H1 (cell line): ENCODE results near the gene ENTPD8. TPM values are rescaled to one million over a fixed set of nuclear protein-coding genes. Genes with fewer than 3 reads are reported as not detected.

Experiments
- CTCF ChIA-PET: fragments of 300-600 bp; sonication (Branson Sonifier 250); formaldehyde crosslinking; loops from one replicate; lab custom pipeline; 2021; ENCODE audit not compliant: partially characterized antibody; lab: Charles Lee
- POLR2A ChIA-PET: fragments of 300-600 bp; sonication (Branson Sonifier 250); formaldehyde crosslinking; loops from one replicate; lab custom pipeline; 2021; ENCODE audit warnings: inconsistent platforms; ENCODE audit not compliant: partially characterized antibody; lab: Charles Lee
- DNase-seq, 2 experiments: peaks; one replicate each; pipeline versions ENCODE4 v3.0.0 to v3.0.0-alpha.2; 2010 to 2022; ENCODE audit warnings: low spot score in 2 of 2, low read depth in 1 of 2, mixed read lengths in 1 of 2
- FAIRE-seq: peaks from 2 replicates; lab custom pipeline; 2011; peaks lifted over from hg19 to GRCh38; lab: Jason Lieb, UNC
- H2AFZ ChIP-seq: 2 replicates; pipeline ENCODE4 v1.8.1; 2012; ENCODE audit warnings: low read length, inconsistent platforms
- H2AK5ac ChIP-seq: 2 replicates; pipeline ENCODE4 v1.6.1; 2013; ENCODE audit warnings: low read depth, low read length
- H2BK120ac ChIP-seq: replicated peaks from 2 replicates; pipeline ENCODE3; 2013; ENCODE audit warnings: low read depth, low read length, inconsistent platforms
- H2BK12ac ChIP-seq: 2 replicates; pipeline ENCODE4 v1.6.1; 2013; ENCODE audit warnings: low read depth, low read length
- H2BK15ac ChIP-seq: 2 replicates; pipeline ENCODE4 v1.6.1; 2013; ENCODE audit warnings: low read length
- H2BK20ac ChIP-seq: 2 replicates; pipeline ENCODE4 v1.6.1; 2013; ENCODE audit warnings: low read length
- H2BK5ac ChIP-seq: 2 replicates; pipeline ENCODE4 v1.6.1; 2013; ENCODE audit warnings: low read depth, low read length
- H3K14ac ChIP-seq: 2 replicates; pipeline ENCODE4 v1.6.1; 2013; ENCODE audit warnings: inconsistent platforms; ENCODE audit not compliant: insufficient read length
- H3K18ac ChIP-seq: 2 replicates; pipeline ENCODE4 v1.6.1; 2013; ENCODE audit warnings: low read length; ENCODE audit errors: extremely low read depth
- H3K23ac ChIP-seq: 2 replicates; pipeline ENCODE4 v1.6.1; 2013; ENCODE audit warnings: inconsistent platforms; ENCODE audit not compliant: insufficient read length
- H3K23me2 ChIP-seq: 2 replicates; pipeline ENCODE4 v1.6.1; 2013; ENCODE audit warnings: low read depth, low read length
- H3K27ac ChIP-seq: 2 replicates; pipeline ENCODE4 v1.6.1; 2011; ENCODE audit warnings: low read depth, low read length, inconsistent platforms
- H3K27me3 ChIP-seq, 4 experiments: replicated peaks in 1 of 4; 1 replicate in 1 of 4; 2 replicates in 3 of 4; pipeline versions ENCODE4 v1.6.1 to v1.8.1; 2011 to 2013; ENCODE audit warnings: low read length in 3 of 4, mild to moderate bottlenecking in 3 of 4, inconsistent platforms in 2 of 4, mixed read lengths in 2 of 4, moderate library complexity in 1 of 4; ENCODE audit not compliant: control insufficient read depth in 3 of 4, insufficient read depth in 3 of 4; ENCODE audit errors: extremely low read depth in 1 of 4
- H3K36me3 ChIP-seq, 4 experiments: 2 replicates each; pipeline versions ENCODE4 v1.6.1 to v1.8.1; 2011 to 2013; ENCODE audit warnings: mild to moderate bottlenecking in 4 of 4, low read length in 3 of 4, moderate library complexity in 2 of 4, control low read depth in 1 of 4, inconsistent platforms in 1 of 4; ENCODE audit not compliant: insufficient read depth in 4 of 4, control insufficient read depth in 2 of 4
- H3K4ac ChIP-seq: replicated peaks from 2 replicates; pipeline ENCODE3; 2013; ENCODE audit warnings: low read length, low read depth, mixed read lengths, inconsistent platforms; ENCODE audit not compliant: insufficient read length
- H3K4me1 ChIP-seq, 4 experiments: replicated peaks in 1 of 4; 1 replicate in 1 of 4; 2 replicates in 3 of 4; pipeline versions ENCODE4 v1.6.1 to v1.8.1; 2011 to 2013; ENCODE audit warnings: low read length in 3 of 4, inconsistent platforms in 2 of 4, mixed read lengths in 1 of 4; ENCODE audit not compliant: insufficient read depth in 4 of 4, control insufficient read depth in 3 of 4
- H3K4me2 ChIP-seq, 2 experiments: 2 replicates each; pipeline versions ENCODE4 v1.6.1 to v1.8.1; 2011 to 2013; ENCODE audit warnings: low read depth in 2 of 2, low read length in 2 of 2, control low read depth in 1 of 2, inconsistent platforms in 1 of 2, mild to moderate bottlenecking in 1 of 2; ENCODE audit not compliant: insufficient read depth in 1 of 2
- H3K4me3 ChIP-seq, 4 experiments: fragments of 200-600, 300-600 bp in 1 of 4; sonication (generic), shearing (Covaris generic), sonication (Bioruptor Twin) in 1 of 4; 2 replicates each; pipeline versions ENCODE4 v1.5.1 to v1.8.1; 2011 to 2016; ENCODE audit warnings: low read length in 4 of 4, low read depth in 3 of 4, control low read depth in 2 of 4, inconsistent platforms in 2 of 4, mild to moderate bottlenecking in 2 of 4, mixed read lengths in 1 of 4, moderate library complexity in 1 of 4; ENCODE audit not compliant: insufficient read depth in 2 of 4; ENCODE audit errors: extremely low read depth in 1 of 4
- H3K56ac ChIP-seq: replicated peaks from 2 replicates; pipeline ENCODE3; 2013; ENCODE audit warnings: low read depth, mild to moderate bottlenecking, mixed read lengths, low read length, inconsistent platforms; ENCODE audit not compliant: insufficient read length
- H3K79me1 ChIP-seq: 2 replicates; pipeline ENCODE4 v1.6.1; 2013; ENCODE audit warnings: low read depth, low read length, control low read depth
- H3K79me2 ChIP-seq, 2 experiments: 2 replicates each; pipeline versions ENCODE4 v1.6.1 to v1.8.1; 2012 to 2013; ENCODE audit warnings: low read length in 2 of 2, mild to moderate bottlenecking in 2 of 2, inconsistent platforms in 1 of 2; ENCODE audit not compliant: insufficient read depth in 2 of 2, control insufficient read depth in 1 of 2
- H3K9ac ChIP-seq, 4 experiments: replicated peaks in 1 of 4; 1 replicate in 1 of 4; 2 replicates in 3 of 4; pipeline versions ENCODE4 v1.6.1 to v1.8.1; 2011 to 2013; ENCODE audit warnings: low read depth in 3 of 4, low read length in 3 of 4, control low read depth in 2 of 4, mild to moderate bottlenecking in 2 of 4, moderate library complexity in 2 of 4, inconsistent platforms in 1 of 4; ENCODE audit errors: extremely low read depth in 1 of 4
- H3K9me3 ChIP-seq, 2 experiments: 2 replicates each; pipeline versions ENCODE4 v1.6.1 to v1.8.1; 2012 to 2013; ENCODE audit warnings: mild to moderate bottlenecking in 2 of 2, moderate library complexity in 2 of 2, control low read depth in 1 of 2, inconsistent platforms in 1 of 2, low read depth in 1 of 2, low read length in 1 of 2, mixed read lengths in 1 of 2; ENCODE audit not compliant: insufficient read depth in 2 of 2
- H4K20me1 ChIP-seq, 2 experiments: replicated peaks in 1 of 2; 2 replicates each; pipeline versions ENCODE3 to v1.8.1; 2011 to 2013; ENCODE audit warnings: inconsistent platforms in 2 of 2, low read length in 2 of 2, mild to moderate bottlenecking in 1 of 2; ENCODE audit not compliant: insufficient read depth in 2 of 2, control insufficient read depth in 1 of 2
- H4K5ac ChIP-seq: 2 replicates; pipeline ENCODE4 v1.6.1; 2013; ENCODE audit warnings: low read length, low read depth, mixed read lengths, inconsistent platforms; ENCODE audit not compliant: insufficient read length
- H4K8ac ChIP-seq: 2 replicates; pipeline ENCODE4 v1.8.0; 2013; ENCODE audit warnings: mild to moderate bottlenecking, moderate library complexity, low read length, inconsistent platforms; ENCODE audit not compliant: insufficient read depth; ENCODE audit errors: extremely low read depth
- H4K91ac ChIP-seq: replicated peaks from 2 replicates; pipeline ENCODE3; 2013; ENCODE audit warnings: low read length, mixed read lengths, inconsistent platforms; ENCODE audit not compliant: insufficient read length
- HDAC2 ChIP-seq, 2 experiments: fragments of 300-600 bp in 1 of 2; sonication (generic) in 1 of 2; IDR thresholded peaks; 2 replicates each; pipeline ENCODE4 v1.6.1; 2011 to 2012; ENCODE audit warnings: low read depth in 2 of 2, low read length in 2 of 2, mild to moderate bottlenecking in 2 of 2, moderate library complexity in 2 of 2, borderline replicate concordance in 1 of 2, inconsistent platforms in 1 of 2
- SUZ12 ChIP-seq: fragments of 200-600 bp; sonication (generic); IDR thresholded peaks from 2 replicates; pipeline ENCODE4 v1.6.1; 2012; ENCODE audit warnings: mild to moderate bottlenecking, inconsistent platforms, low read length, moderate library complexity, mixed read lengths
- TAF7 ChIP-seq: optimal IDR thresholded peaks from 2 replicates; pipeline ENCODE3; 2011; ENCODE audit warnings: low read depth, mild to moderate bottlenecking, inconsistent platforms, low read length, moderate library complexity, borderline replicate concordance
- WGBS, 2 experiments: shearing (Covaris generic) in 1 of 2; methylation state at CpG; one replicate each; pipeline versions ENCODE4 v1.1.6 to v1.1.7; 2013 to 2015; ENCODE audit warnings: low lambda C conversion rate in 2 of 2, mixed read lengths in 2 of 2, inconsistent platforms in 1 of 2, low coverage in 1 of 2, missing lambda C conversion rate in 1 of 2; ENCODE audit not compliant: insufficient replicate concordance in 2 of 2, insufficient coverage in 1 of 2, insufficient read length in 1 of 2; ENCODE audit errors: extremely low coverage in 1 of 2, missing lambda C conversion rate in 1 of 2; 5-methylcytosine and 5-hydroxymethylcytosine counted together
- polyA plus RNA-seq, 7 experiments: library from polyadenylated mRNA; depleted of rRNA in 3 of 7; stranded (reverse) in 5 of 7; unstranded in 2 of 7; fragments of >200 nt in 5 of 7; fragments of 200-250 nt in 2 of 7; gene quantifications; 1 replicate in 5 of 7; 2 replicates in 1 of 7; 4 replicates in 1 of 7; pipeline versions ENCODE4 v1.2.1 to v1.2.3, GENCODE V29; 2011 to 2013; ENCODE audit warnings: missing spikeins in 2 of 7, mixed read lengths in 2 of 7
- total RNA-seq: library from RNA; stranded (reverse); fragmentation: NEBNext Ultra II Directional; extraction: Animal tissue kit (Norgen Biotek cat#: 25700); gene quantifications from 2 replicates; pipeline ENCODE4 v1.2.1, GENCODE V29; 2021

Gene ENTPD8
- total and polyA plus RNA-seq, 2 of the 8 experiments (the other 6 are each of a cell fraction or from before 2014, with no cell fraction given), result 0.48 to 0.51 TPM

- no peak overlapping the region for H2BK120ac ChIP-seq
- no peak overlapping the region; the same call in 1 of the 2 replicates for H3K27ac ChIP-seq
- H3K18ac ChIP-seq, result no peak overlapping the region
- H3K23ac ChIP-seq, result no peak overlapping the region
- no peak for TF ChIP-seq SUZ12
- TF ChIP-seq TAF7, result no peak
- no peak for TF ChIP-seq HDAC2 (IDR thresholded peaks at IDR 0.05; ENCODE audit: borderline replicate concordance in 1 of 2, low read depth in 2 of 2, low read length in 2 of 2)
- TF ChIP-seq, all 59 proteins: peak for 0
- no peaks in the 10 kb centered on the region for H3K36me3 ChIP-seq
- H4K5ac ChIP-seq, result no peak overlapping the region
- no peak for FAIRE-seq
- no peaks in the 10 kb centered on the region for H3K9me3 ChIP-seq
- H2BK5ac ChIP-seq, result no peak overlapping the region; the same call in 1 of the 2 replicates
- no peaks in the 10 kb centered on the region for H4K20me1 ChIP-seq
- H3K4me1 ChIP-seq, result no peaks in the 10 kb centered on the region
- H3K79me2 ChIP-seq, result no peaks in the 10 kb centered on the region
- CTCF ChIA-PET, result interaction anchor here (1.5 to 2.3 kb wide), 2 partner anchors 11 to 12 kb away, joined by 6 to 7 read pairs; partner anchors contain the start of genes EXD3 and NOXA1
- no peak overlapping the region for H3K14ac ChIP-seq
- H2BK20ac ChIP-seq, result no peak overlapping the region
- no peak overlapping the region for H4K91ac ChIP-seq
- no peaks in the 10 kb centered on the region for H3K79me1 ChIP-seq
- H3K4ac ChIP-seq, result no peak overlapping the region
- no peak overlapping the region for H2AFZ ChIP-seq
- no peak for DNase-seq
- H3K56ac ChIP-seq, result no peak overlapping the region
- no peak overlapping the region for H2AK5ac ChIP-seq
- H3K23me2 ChIP-seq, result no peaks in the 10 kb centered on the region
- H3K4me2 ChIP-seq, result no peak overlapping the region
- WGBS, 2 experiments, result 90% methylated on average over 31 of the region's 43 CpGs; no CpG with 5 or more reads in 1 of the 2 experiments
- no peak overlapping the region for H3K4me3 ChIP-seq
- no peak overlapping the region for H2BK12ac ChIP-seq
- no peak overlapping the region for H2BK15ac ChIP-seq
- peak overlapping the region; percentile 25; the same call in 1 of the 2 replicates for H4K8ac ChIP-seq
- H3K9ac ChIP-seq, result no peak overlapping the region
- POLR2A ChIA-PET, result interaction anchor here (0.9 to 1.8 kb wide), 3 partner anchors 9 to 194 kb away, joined by 3 to 8 read pairs (median 4); partner anchors contain the start of genes EXD3, NOXA1 and TUBB4B
- no peaks in the 10 kb centered on the region for H3K27me3 ChIP-seq
These were observed 6.4 kb downstream of the ENTPD8 start for GRCh38 chr9:137434498-137435380.
